Dedifferentiated amniotic fluid mesenchymal stem cell (primary cell): ENCODE data around the gene PRR18.

Source experiments
- DNase-seq: peaks from one replicate; pipeline ENCODE4 v3.0.0-alpha.2; 2016; ENCODE audit errors: extremely low spot score

The PRR18 gene

DNA sequence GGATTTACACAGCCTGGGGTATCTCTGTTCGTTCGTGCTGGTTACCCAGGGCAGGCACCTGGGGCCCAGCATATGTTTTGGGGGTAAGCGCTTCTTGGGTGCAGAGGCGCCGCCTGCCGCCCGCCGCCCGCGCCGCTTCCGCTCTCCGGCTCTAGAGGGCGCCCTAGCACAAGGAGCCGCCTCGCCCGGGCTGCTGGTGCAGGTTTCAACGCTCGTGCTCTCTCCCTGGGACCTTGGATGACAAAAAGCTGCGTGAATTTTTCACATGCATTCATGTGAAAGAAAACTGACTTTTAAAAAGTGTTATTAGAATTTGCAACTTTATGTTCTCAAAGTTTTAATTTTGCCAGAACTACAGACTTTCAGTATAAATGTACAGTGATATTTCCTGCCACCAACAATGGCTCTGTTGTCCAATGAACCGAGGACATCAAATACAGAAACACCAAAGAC is 32.5 kb downstream of the PRR18 start:
- DNase-seq: peak; percentile 33

- no peak for DNase-seq
Measured at GRCh38 chr6:166274739-166275370, 33.3 kb downstream of the PRR18 start.

- no peak for DNase-seq
Measured at GRCh38 chr6:166274163-166274562, 34.0 kb downstream of the PRR18 start.

- no peak for DNase-seq
Measured at GRCh38 chr6:166271376-166271765, 36.8 kb downstream of the PRR18 start.

DNA sequence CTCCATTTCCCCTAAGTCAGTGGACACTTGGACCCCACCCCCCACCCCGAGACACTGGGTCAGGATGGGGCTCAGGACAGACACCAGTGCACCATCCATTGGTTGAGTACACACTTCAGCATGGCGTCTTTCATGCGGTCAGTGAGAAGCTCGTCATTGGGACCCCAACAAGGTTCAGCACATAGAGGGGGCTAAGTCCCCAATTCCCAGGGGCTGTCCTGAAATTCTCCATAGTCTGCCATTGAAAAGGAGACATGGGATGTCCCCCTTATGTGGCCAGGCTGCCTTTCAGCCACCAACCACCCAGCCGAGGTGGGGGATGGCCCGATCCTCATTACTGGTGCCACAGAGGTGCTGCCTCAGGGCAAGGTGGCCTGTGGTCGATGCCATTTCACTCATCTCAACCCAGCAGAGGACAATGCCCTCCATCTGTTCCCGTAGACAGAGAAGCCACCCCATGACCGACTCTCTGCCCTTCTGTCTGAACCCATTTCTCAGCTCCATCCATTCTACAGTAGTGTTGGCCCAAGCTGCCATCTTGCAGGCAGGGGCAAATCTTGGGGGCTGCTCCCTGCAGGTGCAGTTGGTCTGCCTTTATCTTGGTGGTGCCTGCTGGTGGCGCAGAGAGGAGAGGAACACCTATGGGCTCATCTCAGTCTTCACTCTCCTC is 37.4 kb downstream of the PRR18 start:
- DNase-seq: no peak

DNA sequence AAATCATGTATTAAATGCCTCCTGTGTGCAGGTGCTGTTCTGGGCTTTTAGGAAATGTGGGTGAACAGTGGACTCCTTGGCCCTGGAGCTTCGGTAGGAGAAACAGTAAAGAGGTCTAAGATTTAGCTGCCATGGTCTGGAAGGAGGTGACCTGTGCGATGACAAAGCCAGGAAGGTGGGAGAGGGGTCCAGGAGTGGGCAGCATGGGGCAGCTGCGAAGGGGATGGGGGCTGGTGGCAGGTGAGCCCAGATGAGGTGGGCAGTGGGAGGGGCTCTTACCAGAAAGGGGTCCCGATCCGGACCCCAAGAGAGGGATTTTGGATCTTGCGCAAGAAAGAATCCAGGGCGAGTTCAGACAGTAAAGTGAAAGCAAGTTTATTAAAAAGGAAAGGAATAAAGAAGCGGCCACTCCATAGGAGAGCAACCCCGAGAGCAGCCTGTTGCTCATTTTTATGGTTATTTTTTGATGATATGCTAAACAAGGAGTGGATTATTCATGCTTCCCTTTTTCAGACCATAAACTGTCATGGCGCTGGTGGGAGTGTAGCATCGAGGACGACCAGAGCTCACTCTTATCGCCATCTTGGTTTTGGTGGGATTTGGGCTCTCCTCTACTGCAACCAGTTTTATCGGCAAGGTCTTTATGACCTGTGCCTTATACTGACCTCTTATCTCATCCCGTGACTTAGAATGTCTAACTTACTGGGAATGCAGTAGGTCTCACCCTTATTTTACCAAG is 38.7 kb downstream of the PRR18 start:
- no peak for DNase-seq

DNA sequence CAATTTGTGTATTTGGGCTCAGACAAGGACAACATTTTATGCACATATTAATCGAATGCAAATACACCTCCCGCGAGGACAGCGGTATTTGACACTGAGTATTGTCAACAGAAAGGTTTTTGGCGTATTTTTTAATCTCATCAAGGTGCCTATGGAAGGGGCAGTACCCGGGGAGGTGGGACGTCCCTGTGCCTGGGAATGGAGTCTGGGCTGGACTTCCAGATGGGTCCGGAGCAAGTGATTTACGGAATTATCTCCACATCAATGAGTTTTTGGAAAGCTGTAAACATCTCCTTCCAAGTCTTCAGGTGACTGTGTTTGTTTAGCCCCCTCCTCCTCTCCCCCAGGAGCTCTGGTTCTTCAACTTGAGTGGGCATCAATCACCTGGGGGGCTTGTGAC is 39.8 kb downstream of the PRR18 start:
- DNase-seq: no peak

- DNase-seq: no peak
Measured at GRCh38 chr6:166267526-166267925, 40.7 kb downstream of the PRR18 start.

- no peak for DNase-seq
Measured at GRCh38 chr6:166266336-166266735, 41.9 kb downstream of the PRR18 start.

- DNase-seq: no peak
Measured at GRCh38 chr6:166262743-166263515, 45.3 kb downstream of the PRR18 start.

- DNase-seq: no peak
Measured at GRCh38 chr6:166259296-166259977, 48.8 kb downstream of the PRR18 start.

DNA sequence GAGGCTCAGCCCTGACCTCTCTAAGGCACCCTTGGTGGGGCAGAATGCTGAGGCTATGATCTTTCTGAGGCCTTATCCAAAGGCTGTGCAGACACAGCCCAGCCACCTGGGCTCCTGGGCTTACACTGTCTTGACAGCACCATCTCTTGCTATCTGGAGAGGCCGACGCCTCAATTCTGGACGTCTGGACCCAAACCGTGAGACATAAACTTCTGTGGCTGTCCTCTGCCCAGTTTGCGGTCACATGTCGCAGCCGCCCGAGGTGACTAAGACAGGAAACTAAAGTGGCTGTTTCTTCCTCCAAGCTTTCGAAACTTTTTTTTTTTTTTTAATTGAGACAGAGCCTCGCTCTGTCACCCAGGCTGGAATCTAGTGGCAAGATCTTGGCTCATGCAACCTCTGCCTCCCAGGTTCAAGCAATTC is 49.3 kb downstream of the PRR18 start:
- no peak for DNase-seq

- no peak for DNase-seq
Measured at GRCh38 chr6:166257911-166258318, 50.3 kb downstream of the PRR18 start.
